Measurements from ENCODE around the gene CCRL2. TPM values are rescaled to one million over a fixed set of nuclear protein-coding genes. Genes with fewer than 3 reads are reported as not detected.

The CCRL2 gene
- total RNA-seq, 1 experiment from 2014 or later: not detected

Other genes starting within 250 kb of the CCRL2 start
- gene CCR1, start 198.9 kb upstream of the CCRL2 start, total RNA-seq (2021): not detected in 3 replicates
- not detected in 3 replicates for gene CCR3, start 164.8 kb upstream of the CCRL2 start, total RNA-seq (2021)
- gene CCR2, start 53.1 kb upstream of the CCRL2 start, total RNA-seq (2021): 0.07 TPM in 1 of 3 replicates, not detected in the others
- gene CCR5, start 36.3 kb upstream of the CCRL2 start, total RNA-seq (2021): 0.09 TPM in 1 of 3 replicates, not detected in the others
- gene LTF, start 57.6 kb downstream of the CCRL2 start, total RNA-seq (2021): 0.14 to 0.30 TPM (median 0.22 TPM) in 3 replicates
- gene RTP3, start 90.7 kb downstream of the CCRL2 start, total RNA-seq (2021): not detected in 3 replicates
- 4.0 to 4.9 TPM (median 4.9 TPM) in 3 replicates for gene LRRC2, start 159.0 kb downstream of the CCRL2 start, total RNA-seq (2021)
- 0.09 to 0.14 TPM (median 0.13 TPM) in 3 replicates for gene FAM240A, start 205.3 kb downstream of the CCRL2 start, total RNA-seq (2021)

Data from WTC11 (cell line).